NT2/D1 (cell line): ENCODE data around the gene GGA1.

Experiments
- DNase-seq: peaks from one replicate; pipeline ENCODE4 v3.0.0-alpha.2; 2011; ENCODE audit warnings: low read depth, low spot score
- H3K27me3 ChIP-seq: 2 replicates; pipeline ENCODE4 v1.6.0; 2011; ENCODE audit warnings: mild to moderate bottlenecking; ENCODE audit not compliant: insufficient read length, insufficient read depth
- H3K36me3 ChIP-seq: 2 replicates; pipeline ENCODE4 v1.6.1; 2011; ENCODE audit warnings: mild to moderate bottlenecking, low read length, mixed read lengths; ENCODE audit not compliant: insufficient read depth, insufficient read length
- H3K4me1 ChIP-seq: 2 replicates; pipeline ENCODE4 v1.5.1; 2011; ENCODE audit not compliant: insufficient read depth, insufficient read length
- H3K4me3 ChIP-seq: 2 replicates; pipeline ENCODE4 v1.5.1; 2011; ENCODE audit warnings: low read depth; ENCODE audit not compliant: insufficient read length
- H3K9ac ChIP-seq: 2 replicates; pipeline ENCODE4 v1.6.0; 2011; ENCODE audit warnings: low read depth; ENCODE audit not compliant: insufficient read length
- H3K9me3 ChIP-seq: 2 replicates; pipeline ENCODE4 v1.5.1; 2011; ENCODE audit warnings: mild to moderate bottlenecking, low read length; ENCODE audit not compliant: insufficient read depth
- SUZ12 ChIP-seq: IDR thresholded peaks from 2 replicates; pipeline ENCODE4 v1.6.1; 2011; ENCODE audit not compliant: insufficient read length, insufficient read depth; ENCODE audit errors: extremely low read depth
- YY1 ChIP-seq: IDR thresholded peaks from 2 replicates; pipeline ENCODE4 v1.6.1; 2011; ENCODE audit not compliant: insufficient read length, insufficient read depth
- ZNF274 ChIP-seq: IDR thresholded peaks from 2 replicates; pipeline ENCODE4 v1.6.1; 2011; ENCODE audit warnings: mild to moderate bottlenecking, low read depth, low read length

The GGA1 gene

DNA sequence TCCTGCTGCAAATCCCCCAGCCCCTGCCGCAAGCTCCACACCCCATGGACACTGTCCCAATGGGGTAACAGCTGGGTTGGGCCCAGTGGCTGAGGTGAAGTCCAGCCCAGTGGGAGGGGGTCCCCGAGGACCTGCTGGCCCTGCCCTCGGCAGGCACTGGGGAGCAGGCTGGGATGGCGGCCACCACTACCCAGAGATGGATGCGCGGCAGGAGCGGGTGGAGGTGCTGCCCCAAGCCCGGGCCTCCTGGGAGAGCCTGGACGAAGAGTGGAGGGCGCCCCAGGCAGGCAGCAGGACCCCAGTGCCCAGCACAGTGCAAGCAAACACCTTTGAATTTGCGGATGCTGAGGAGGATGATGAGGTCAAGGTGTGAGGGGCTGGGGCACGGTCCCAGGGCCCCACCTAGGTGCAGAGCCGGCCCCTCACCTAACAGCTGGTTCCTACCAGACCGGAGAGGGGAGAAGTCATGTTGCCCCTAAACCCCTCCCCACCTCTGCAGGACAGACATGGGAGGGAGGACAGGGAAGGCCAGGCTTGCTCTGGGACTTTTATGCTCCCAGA lies 40.1 kb upstream of the GGA1 start:
- DNase-seq, result no peak
- Histone ChIP-seq H3K9me3 (no peaks in the 10 kb centered on the region), H3K4me1 (peaks cover 17% of the 10 kb centered on the region), H3K27me3 (no peaks in the 10 kb centered on the region), H3K36me3 (peaks cover 46% of the 10 kb centered on the region), H3K4me3 (no peak overlapping the region), H3K9ac (peak overlapping the region; percentile 32)
- TF ChIP-seq SUZ12 (no peak), YY1 (no peak), ZNF274 (no peak)

- Histone ChIP-seq H3K9me3 (no peaks in the 10 kb centered on the region), H3K36me3 (peaks cover 39% of the 10 kb centered on the region), H3K27me3 (no peaks in the 10 kb centered on the region), H3K4me3 (no peak overlapping the region), H3K4me1 (peaks cover 10% of the 10 kb centered on the region), H3K9ac (peak overlapping the region; percentile 32)
- DNase-seq, result no peak
- no peak for TF ChIP-seq YY1
- no peak for TF ChIP-seq SUZ12
- TF ChIP-seq ZNF274, result no peak
Observed at GRCh38 chr22:37569009-37569920, 39.4 kb upstream of the GGA1 start.

DNA sequence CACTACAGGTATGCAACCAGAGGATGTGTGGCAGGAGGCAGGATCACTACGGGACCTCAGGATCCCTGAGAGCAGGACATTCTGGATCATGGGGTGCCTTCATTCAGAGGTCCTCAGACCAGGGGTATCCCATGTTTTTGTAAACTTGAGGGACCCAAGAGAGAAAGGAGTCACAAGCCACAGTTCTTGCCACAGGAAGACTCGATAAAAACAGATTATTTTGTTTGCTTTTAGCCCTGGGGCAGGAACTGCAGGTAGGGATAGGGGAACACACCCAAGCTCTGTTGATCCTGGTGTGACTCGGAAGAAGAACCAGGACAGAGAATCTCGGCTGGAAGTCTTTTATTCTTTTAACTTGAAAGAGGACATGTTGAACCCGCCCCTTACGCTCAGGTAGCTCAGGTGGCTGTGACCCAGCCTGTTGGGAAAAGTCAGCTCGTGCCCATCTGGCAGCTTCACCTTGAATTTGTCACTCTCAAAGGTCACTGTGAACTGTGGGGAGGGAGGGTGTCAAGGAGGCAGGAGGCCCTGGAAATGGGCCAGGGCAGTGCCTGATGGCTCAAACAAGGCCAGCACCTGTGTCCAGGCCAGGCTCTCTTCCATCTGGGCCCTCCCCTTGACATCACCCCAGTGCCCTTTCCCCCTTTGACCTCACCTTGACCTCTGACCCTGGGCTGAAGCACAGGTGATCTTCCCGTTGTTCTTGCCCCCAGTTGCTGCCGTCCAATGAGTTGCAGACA lies 38.5 kb upstream of the GGA1 start:
- TF ChIP-seq ZNF274 (no peak), YY1 (no peak), SUZ12 (no peak)
- peaks cover 36% of the 10 kb centered on the region for H3K36me3 ChIP-seq
- DNase-seq, result no peak
- H3K9ac ChIP-seq, result no peak overlapping the region
- H3K27me3 ChIP-seq, result no peaks in the 10 kb centered on the region
- H3K4me3 ChIP-seq, result no peak overlapping the region
- peaks cover 7% of the 10 kb centered on the region for H3K4me1 ChIP-seq
- no peaks in the 10 kb centered on the region for H3K9me3 ChIP-seq

- DNase-seq, result no peak
- H3K4me3 ChIP-seq, result no peak overlapping the region
- H3K9ac ChIP-seq, result no peak overlapping the region
- peaks cover 36% of the 10 kb centered on the region for H3K36me3 ChIP-seq
- no peaks in the 10 kb centered on the region for H3K27me3 ChIP-seq
- no peak for TF ChIP-seq YY1
- TF ChIP-seq SUZ12, result no peak
- TF ChIP-seq ZNF274, result no peak
- peaks cover 7% of the 10 kb centered on the region for H3K4me1 ChIP-seq
- no peaks in the 10 kb centered on the region for H3K9me3 ChIP-seq
Observed at GRCh38 chr22:37570661-37570976, 38.0 kb upstream of the GGA1 start.

DNA sequence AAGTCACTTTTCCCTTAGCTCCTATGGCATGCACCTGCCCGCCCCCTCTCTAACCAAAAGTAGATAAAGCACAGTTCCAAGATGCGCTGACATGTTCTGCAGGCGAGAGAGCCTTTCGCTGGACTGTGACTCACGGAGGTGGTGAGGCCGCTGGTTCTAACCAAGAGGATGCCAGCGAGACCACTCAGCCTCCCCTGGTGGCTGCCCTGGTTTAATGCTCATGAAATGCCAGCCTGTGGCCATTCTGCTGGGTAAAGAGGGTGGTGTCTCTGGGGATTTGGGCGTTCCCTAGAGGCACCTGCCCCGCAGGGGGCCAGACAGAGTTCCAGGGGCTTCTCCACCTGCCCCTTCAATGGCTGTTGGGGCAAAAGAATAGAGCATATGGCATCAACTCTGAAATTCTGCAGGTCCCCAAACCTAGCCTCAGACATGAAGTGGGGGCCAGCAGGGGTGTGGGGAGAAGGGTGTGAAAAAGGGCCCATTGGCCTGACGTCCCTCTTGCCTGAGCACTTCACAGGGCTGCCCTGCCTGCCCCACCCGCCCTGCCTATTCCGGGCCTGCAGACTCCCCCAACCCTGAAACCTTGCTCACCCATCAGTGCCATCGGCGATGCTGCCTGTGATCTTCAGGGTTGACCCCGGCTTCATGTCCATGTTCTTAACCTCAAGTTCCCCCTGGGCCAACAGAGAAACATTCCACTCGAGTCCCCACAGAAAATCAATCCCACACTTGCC lies 37.2 kb upstream of the GGA1 start:
- no peaks in the 10 kb centered on the region for H3K9me3 ChIP-seq
- no peak overlapping the region for H3K4me3 ChIP-seq
- no peak for DNase-seq
- TF ChIP-seq YY1 (no peak), SUZ12 (no peak)
- H3K27me3 ChIP-seq, result no peaks in the 10 kb centered on the region
- peaks cover 5% of the 10 kb centered on the region for H3K4me1 ChIP-seq
- peaks cover 28% of the 10 kb centered on the region for H3K36me3 ChIP-seq
- H3K9ac ChIP-seq, result no peak overlapping the region

- TF ChIP-seq ZNF274, result no peak
- TF ChIP-seq YY1, result no peak
- no peak for TF ChIP-seq SUZ12
- H3K9ac ChIP-seq, result no peak overlapping the region
- no peak overlapping the region for H3K4me3 ChIP-seq
- no peak for DNase-seq
- H3K36me3 ChIP-seq, result peaks cover 23% of the 10 kb centered on the region
- H3K4me1 ChIP-seq, result peaks cover 5% of the 10 kb centered on the region
- H3K9me3 ChIP-seq, result no peaks in the 10 kb centered on the region
- H3K27me3 ChIP-seq, result no peaks in the 10 kb centered on the region
Observed at GRCh38 chr22:37571992-37572373, 36.7 kb upstream of the GGA1 start.
